Panc1 (cell line): ENCODE measurements around the gene RABEP1. TPM values are rescaled to one million over a fixed set of nuclear protein-coding genes. Genes with fewer than 3 reads are reported as not detected.
"Not testable (repeated sequence)": the region's sequence is repeated elsewhere in the genome, so short reads cannot be mapped to it uniquely, and the experiment has no call there.

Experiments
- ATAC-seq: fragments of 200-7000 bp; cut with Tn5 transposase; 2 replicates; pipeline ENCODE4 v1.9.1; 2020; ENCODE audit warnings: mild to moderate bottlenecking, moderate library complexity
- BruUV-seq: library from RNA; stranded (reverse); fragments of 400-500 nt; replicated peaks from 2 replicates; lab custom pipeline; 2021; lab: Mats Ljungman, UMichigan
- CTCF ChIA-PET: fragments of 300-600 bp; sonication (Branson Sonifier 250); formaldehyde crosslinking; loops from one replicate; lab custom pipeline; 2022; ENCODE audit warnings: antibody characterized with exemption; lab: Charles Lee
- POLR2A ChIA-PET: fragments of 300-600 bp; sonication (Branson Sonifier 250); formaldehyde crosslinking; loops from one replicate; lab custom pipeline; 2022; ENCODE audit warnings: antibody characterized with exemption; lab: Charles Lee
- DNase-seq: peaks from one replicate; pipeline ENCODE4 v3.0.0-alpha.2; 2010; ENCODE audit warnings: low read depth, low spot score
- H3K27ac ChIP-seq: 2 replicates; pipeline ENCODE4 v1.5.1; 2011; ENCODE audit warnings: mild to moderate bottlenecking, low read length, inconsistent platforms
- H3K27me3 ChIP-seq: fragments of 200-500 bp; sonication (Bioruptor generic); 2 replicates; pipeline ENCODE4 v1.6.0; 2014; ENCODE audit warnings: low read length, inconsistent platforms; ENCODE audit not compliant: control insufficient read depth, insufficient read depth
- H3K36me3 ChIP-seq: fragments of 200-500 bp; sonication (Bioruptor generic); 2 replicates; pipeline ENCODE4 v1.5.1; 2014; ENCODE audit warnings: inconsistent platforms, mild to moderate bottlenecking, low read length, moderate library complexity; ENCODE audit not compliant: control insufficient read depth, insufficient read depth
- H3K4me1 ChIP-seq: 2 replicates; pipeline ENCODE4 v1.5.1; 2011; ENCODE audit warnings: inconsistent platforms, mild to moderate bottlenecking, low read length, moderate library complexity; ENCODE audit not compliant: control insufficient read depth, insufficient read depth
- H3K4me3 ChIP-seq, 2 experiments: 2 replicates each; pipeline ENCODE4 v1.5.1; 2011 to 2012; ENCODE audit warnings: low read depth in 2 of 2, low read length in 2 of 2, mild to moderate bottlenecking in 2 of 2, inconsistent platforms in 1 of 2, moderate library complexity in 1 of 2
- H3K9me3 ChIP-seq: fragments of 200-500 bp; sonication (Bioruptor generic); 2 replicates; pipeline ENCODE4 v1.5.1; 2014; ENCODE audit warnings: low read depth, mild to moderate bottlenecking, inconsistent platforms, low read length, moderate library complexity; ENCODE audit not compliant: control insufficient read depth, insufficient read depth
- POLR2AphosphoS5 ChIP-seq: IDR thresholded peaks from 2 replicates; pipeline ENCODE4 v1.6.1; 2012; ENCODE audit warnings: mild to moderate bottlenecking, low read depth, low read length, moderate library complexity
- SIN3A ChIP-seq: IDR thresholded peaks from 2 replicates; pipeline ENCODE4 v1.6.1; 2012; ENCODE audit warnings: low read depth, mild to moderate bottlenecking, low read length, moderate library complexity, borderline replicate concordance; ENCODE audit not compliant: insufficient read depth
- TCF7L2 ChIP-seq: IDR thresholded peaks from 2 replicates; pipeline ENCODE4 v1.6.1; 2011; ENCODE audit warnings: mild to moderate bottlenecking, low read depth, low read length, inconsistent platforms
- in situ Hi-C: cut with HindIII; loops from 2 replicates; pipeline ENCODE4 v1.10.0; 2016; ENCODE audit warnings: low sequenced_read_pairs, low pct_unique_long_range_greater_than_20kb
- intact Hi-C: fragments of 100-400 bp; cut with micrococcal nuclease; formaldehyde crosslinking; loops from one replicate; pipeline ENCODE4 v1.10.0; 2022; ENCODE audit not compliant: unreplicated experiment
- total RNA-seq: library from RNA; stranded (reverse); gene quantifications from one replicate; pipeline ENCODE4 v1.2.1, GENCODE V29; 2021; ENCODE audit not compliant: unreplicated experiment
- TF ChIP-seq, protein P1 (sequence below): fragments of 450-650 bp; IDR thresholded peaks from 2 replicates; pipeline ENCODE4 v1.5.1; 2017; ENCODE audit warnings: mild to moderate bottlenecking

Gene RABEP1
- total RNA-seq, 1 experiment from 2014 or later, result 28.2 TPM

DNA sequence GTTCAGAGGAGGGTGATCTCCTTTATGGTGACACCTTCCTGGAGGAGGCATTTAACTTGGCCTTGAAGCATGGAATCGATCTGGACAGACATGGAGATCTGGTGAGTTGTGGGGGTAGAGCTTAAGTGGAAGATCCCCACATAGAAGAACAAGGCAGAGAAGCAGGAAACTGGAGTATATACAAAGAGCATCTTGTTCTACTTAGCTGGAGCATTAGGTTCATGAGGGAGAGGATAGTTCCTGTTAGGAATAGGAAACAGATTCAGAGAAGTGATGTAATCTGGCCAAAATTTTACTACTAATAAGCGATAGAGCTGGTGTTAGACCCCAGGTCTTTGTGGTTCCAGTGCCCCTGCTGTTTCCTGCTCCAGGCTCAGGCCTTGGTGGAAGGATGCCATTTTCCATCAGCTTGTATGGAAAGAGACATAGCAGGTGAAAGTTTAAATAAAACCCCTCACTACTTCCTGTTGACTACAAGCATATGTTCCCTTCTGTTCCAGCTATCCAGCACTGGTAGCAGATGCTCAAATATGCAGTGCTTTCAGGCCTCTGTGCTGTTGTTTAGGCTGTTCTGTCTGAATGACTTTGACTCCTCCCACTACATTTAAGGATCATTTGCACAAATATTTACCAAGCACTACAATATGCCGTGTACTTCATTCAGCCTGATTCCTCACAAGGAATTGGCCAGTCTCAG is 147.3 kb downstream of the RABEP1 start:
- in situ Hi-C loops (no loop called here), intact Hi-C loops (no loop called here)
- BruUV-seq, result no TSS peak
- TF ChIP-seq, protein P1, sequence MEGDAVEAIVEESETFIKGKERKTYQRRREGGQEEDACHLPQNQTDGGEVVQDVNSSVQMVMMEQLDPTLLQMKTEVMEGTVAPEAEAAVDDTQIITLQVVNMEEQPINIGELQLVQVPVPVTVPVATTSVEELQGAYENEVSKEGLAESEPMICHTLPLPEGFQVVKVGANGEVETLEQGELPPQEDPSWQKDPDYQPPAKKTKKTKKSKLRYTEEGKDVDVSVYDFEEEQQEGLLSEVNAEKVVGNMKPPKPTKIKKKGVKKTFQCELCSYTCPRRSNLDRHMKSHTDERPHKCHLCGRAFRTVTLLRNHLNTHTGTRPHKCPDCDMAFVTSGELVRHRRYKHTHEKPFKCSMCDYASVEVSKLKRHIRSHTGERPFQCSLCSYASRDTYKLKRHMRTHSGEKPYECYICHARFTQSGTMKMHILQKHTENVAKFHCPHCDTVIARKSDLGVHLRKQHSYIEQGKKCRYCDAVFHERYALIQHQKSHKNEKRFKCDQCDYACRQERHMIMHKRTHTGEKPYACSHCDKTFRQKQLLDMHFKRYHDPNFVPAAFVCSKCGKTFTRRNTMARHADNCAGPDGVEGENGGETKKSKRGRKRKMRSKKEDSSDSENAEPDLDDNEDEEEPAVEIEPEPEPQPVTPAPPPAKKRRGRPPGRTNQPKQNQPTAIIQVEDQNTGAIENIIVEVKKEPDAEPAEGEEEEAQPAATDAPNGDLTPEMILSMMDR, result no peak
- no peak for TF ChIP-seq SIN3A
- peaks cover 32% of the 10 kb centered on the region for H3K36me3 ChIP-seq
- no peak for ATAC-seq
- H3K27ac ChIP-seq, result no peak overlapping the region
- ChIA-PET POLR2A (interaction anchor here (0.7 kb wide), 1 partner anchor 22 kb away, joined by 3 read pairs; no protein-coding TSS in a partner anchor), CTCF (no interaction called here)
- H3K9me3 ChIP-seq, result no peaks in the 10 kb centered on the region
- DNase-seq, result no peak
- H3K4me1 ChIP-seq, result no peaks in the 10 kb centered on the region
- H3K27me3 ChIP-seq, result no peaks in the 10 kb centered on the region
- H3K4me3 ChIP-seq, result no peak overlapping the region

DNA sequence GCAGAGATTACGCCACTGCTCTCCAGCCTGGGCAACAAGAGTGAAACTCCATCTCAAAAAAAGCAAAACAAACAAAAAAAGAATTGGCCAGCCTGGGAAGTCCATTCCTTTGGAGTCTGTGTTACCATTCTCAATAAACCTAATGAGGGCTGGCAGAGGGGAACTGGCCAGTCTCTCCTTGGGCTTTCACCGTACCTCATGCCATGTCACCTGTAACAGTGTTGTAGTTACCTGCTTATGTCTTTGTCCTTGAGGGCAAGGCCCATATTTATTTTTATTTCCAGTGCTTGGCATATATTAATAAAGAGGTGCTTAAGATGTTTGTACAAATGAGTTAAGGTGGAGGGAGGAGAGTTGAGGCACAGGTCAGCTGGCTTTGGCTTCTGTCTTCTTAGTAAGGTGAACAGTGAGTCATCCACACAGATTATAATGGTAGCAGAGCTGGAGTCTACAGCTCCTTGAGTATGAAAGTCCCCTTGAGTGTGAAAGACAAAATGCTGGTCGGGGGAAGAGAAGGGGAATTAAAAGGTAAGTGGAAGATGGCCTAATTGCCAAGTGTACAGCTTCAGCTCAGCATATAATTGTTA is 148.4 kb downstream of the RABEP1 start:
- ATAC-seq (no peak), DNase-seq (no peak)
- H3K27ac ChIP-seq, result no peak overlapping the region
- H3K9me3 ChIP-seq, result no peaks in the 10 kb centered on the region
- ChIA-PET POLR2A (no interaction called here), CTCF (no interaction called here)
- H3K36me3 ChIP-seq, result peaks cover 29% of the 10 kb centered on the region
- H3K27me3 ChIP-seq, result no peaks in the 10 kb centered on the region
- no peak overlapping the region for H3K4me3 ChIP-seq
- intact Hi-C loops, result no loop called here
- in situ Hi-C loops, result no loop called here
- TF ChIP-seq, protein P1, result no peak
- TF ChIP-seq POLR2AphosphoS5 (no peak), TCF7L2 (no peak), SIN3A (no peak)
- no peaks in the 10 kb centered on the region for H3K4me1 ChIP-seq
- BruUV-seq, result no TSS peak

DNA sequence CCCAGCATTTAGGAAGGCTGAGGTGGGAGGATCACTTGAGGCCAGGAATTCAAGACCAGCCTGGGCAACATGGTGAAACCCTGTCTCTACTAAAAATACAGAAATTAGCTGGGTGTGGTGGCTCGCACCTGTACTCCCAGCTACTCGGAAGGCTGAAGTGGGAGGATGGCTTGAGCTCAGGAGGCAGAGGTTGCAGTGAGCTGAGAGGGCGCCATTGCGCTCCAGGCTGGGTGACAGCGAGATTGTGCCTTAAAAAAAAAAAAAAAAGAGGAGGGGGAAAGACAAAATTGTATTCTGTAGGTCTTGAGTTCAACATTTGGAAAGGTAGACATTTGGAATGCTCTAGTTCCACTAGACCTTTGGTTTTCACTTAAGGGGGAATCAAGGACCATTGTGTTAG is 149.2 kb downstream of the RABEP1 start:
- in situ Hi-C loops, H3K9me3 ChIP-seq, CTCF ChIA-PET, POLR2A ChIA-PET, H3K27me3 ChIP-seq, DNase-seq, H3K4me1 ChIP-seq, H3K4me3 ChIP-seq, intact Hi-C loops, H3K27ac ChIP-seq: not testable (repeated sequence)
- TF ChIP-seq, protein P1, result peak; percentile 53
- peaks cover 30% of the 10 kb centered on the region for H3K36me3 ChIP-seq
- ATAC-seq, result 0 out of 2 replicates have a peak, but pooled peaks have one; percentile 39
- BruUV-seq, result TSS peak; percentile 23
